HG03175 (cell line): Measurements from ENCODE around the gene KAZN.

Source experiments
- ATAC-seq: cut with Tn5 transposase; IDR thresholded peaks from one replicate; pipeline ENCODE4 v1.9.1; 2021; ENCODE audit warnings: mild to moderate bottlenecking, moderate library complexity; ENCODE audit not compliant: unreplicated experiment

KAZN gene

GRCh38 chr1:14812189-14812588 lies 213.7 kb downstream of the KAZN start:
- no peak for ATAC-seq

GRCh38 chr1:14815175-14815877 lies 216.8 kb downstream of the KAZN start:
- no peak for ATAC-seq

GRCh38 chr1:14817223-14818170 lies 219.0 kb downstream of the KAZN start:
- no peak for ATAC-seq

GRCh38 chr1:14820295-14821085 lies 222.0 kb downstream of the KAZN start:
- no peak for ATAC-seq

- ATAC-seq: no peak
These were observed 224.0 kb downstream of the KAZN start for GRCh38 chr1:14822493-14822892.

- no peak for ATAC-seq
These were observed 224.5 kb downstream of the KAZN start for GRCh38 chr1:14822996-14823395.

- no peak for ATAC-seq
These were observed 225.9 kb downstream of the KAZN start for GRCh38 chr1:14824314-14824915.

- ATAC-seq: no peak
These were observed 226.9 kb downstream of the KAZN start for GRCh38 chr1:14825396-14825795.

- ATAC-seq: no peak
These were observed 227.7 kb downstream of the KAZN start for GRCh38 chr1:14826172-14826636.

- ATAC-seq: no peak
These were observed 228.3 kb downstream of the KAZN start for GRCh38 chr1:14826731-14827326.

GRCh38 chr1:14827870-14828269 lies 229.4 kb downstream of the KAZN start:
- no peak for ATAC-seq

- ATAC-seq: no peak
These were observed 230.2 kb downstream of the KAZN start for GRCh38 chr1:14828665-14829064.

- ATAC-seq: no peak
These were observed 237.2 kb downstream of the KAZN start for GRCh38 chr1:14835725-14836124.

- no peak for ATAC-seq
These were observed 238.1 kb downstream of the KAZN start for GRCh38 chr1:14836426-14837140.

- no peak for ATAC-seq
These were observed 241.9 kb downstream of the KAZN start for GRCh38 chr1:14840374-14840773.

GRCh38 chr1:14841456-14841855 lies 243.0 kb downstream of the KAZN start:
- ATAC-seq: no peak

- no peak for ATAC-seq
These were observed 243.5 kb downstream of the KAZN start for GRCh38 chr1:14841951-14842350.

GRCh38 chr1:14842361-14842760 lies 243.9 kb downstream of the KAZN start:
- no peak for ATAC-seq

- ATAC-seq: no peak
These were observed 244.4 kb downstream of the KAZN start for GRCh38 chr1:14842891-14843290.

GRCh38 chr1:14843525-14843924 lies 245.0 kb downstream of the KAZN start:
- ATAC-seq: no peak
